Measurements from ENCODE around the gene LDLRAD3. TPM values are rescaled to one million over a fixed set of nuclear protein-coding genes. Genes with fewer than 3 reads are reported as not detected.
"Not testable (repeated sequence)": the region's sequence is repeated elsewhere in the genome, so short reads cannot be mapped to it uniquely, and the experiment has no call there.

LDLRAD3 gene
- total RNA-seq, 1 donor = 3.1 TPM

GRCh38 chr11:36009473-36009872, 65.6 kb downstream of the LDLRAD3 start:
- Histone ChIP-seq H3K4me1 (ENCODE audit: insufficient read depth, low read length) (peaks cover 6% of the 10 kb centered on the region), H3K27me3 (ENCODE audit: insufficient read depth, low read length) (no peaks in the 10 kb centered on the region), H3K4me3 (ENCODE audit: low read length) (no peak overlapping the region), H3K9me3 (ENCODE audit: low read depth, low read length) (no peaks in the 10 kb centered on the region)

DNA sequence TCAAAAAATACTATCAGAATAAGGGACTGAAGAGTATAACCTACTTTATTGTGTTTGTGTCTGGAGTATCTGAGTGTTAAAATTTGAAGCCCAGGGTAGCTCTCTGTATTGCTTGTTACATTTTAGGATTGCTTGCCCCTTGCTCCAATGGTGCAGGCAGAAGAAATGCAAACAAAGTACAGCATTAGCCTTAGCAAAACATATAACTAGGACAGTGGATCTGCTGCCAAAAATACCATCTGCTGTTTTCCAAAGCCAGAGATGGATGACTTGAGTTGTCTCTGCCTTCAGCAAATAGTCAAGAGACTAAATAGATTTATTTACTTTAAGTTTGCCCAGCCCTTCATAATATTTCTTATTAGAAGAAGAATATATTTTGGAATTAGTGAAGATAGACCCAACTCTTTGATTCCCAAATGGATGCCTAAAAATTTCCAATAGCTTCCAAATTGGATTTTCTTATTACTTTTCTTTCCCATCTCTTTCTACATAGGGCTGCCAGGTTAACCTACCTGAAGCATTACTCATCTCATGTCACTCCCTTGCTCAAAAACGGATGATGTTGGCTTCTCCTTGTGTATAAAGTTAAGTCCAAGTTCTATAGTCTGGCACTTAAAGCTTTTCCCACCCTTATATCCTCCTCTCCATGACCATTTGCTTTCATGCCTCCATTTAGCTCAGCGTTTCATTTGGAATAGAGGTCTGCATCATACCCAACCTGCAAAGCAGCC, 66.3 kb downstream of the LDLRAD3 start:
- no peaks in the 10 kb centered on the region for H3K9me3 ChIP-seq (ENCODE audit: low read depth, low read length)

DNA sequence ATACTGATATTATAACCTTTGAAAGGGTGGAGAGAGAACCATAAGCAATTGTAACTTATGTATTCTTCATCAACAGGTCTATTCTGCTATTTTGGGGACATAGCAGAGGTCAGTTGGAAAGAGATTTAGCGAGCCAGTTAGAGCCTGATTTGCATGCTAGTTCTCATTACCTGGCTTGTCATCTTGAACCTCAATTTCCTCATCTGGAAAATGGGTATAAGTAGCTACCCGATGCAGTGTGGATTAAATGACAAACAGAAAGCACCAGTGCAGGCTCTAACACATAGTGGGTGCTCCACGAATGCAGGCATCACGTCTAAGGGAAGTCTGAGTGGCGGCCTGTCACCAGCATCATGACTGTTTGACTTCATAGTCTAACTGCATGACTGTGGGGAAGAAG, 67.7 kb downstream of the LDLRAD3 start:
- H3K4me1 ChIP-seq (ENCODE audit: insufficient read depth, low read length) = peaks cover 11% of the 10 kb centered on the region
- H3K27me3 ChIP-seq (ENCODE audit: insufficient read depth, low read length) = no peaks in the 10 kb centered on the region
- no peaks in the 10 kb centered on the region for H3K9me3 ChIP-seq (ENCODE audit: low read depth, low read length)
- H3K4me3 ChIP-seq (ENCODE audit: low read length) = no peak overlapping the region

More for the DNA sequence above, 66.3 kb downstream of the LDLRAD3 start:
- Histone ChIP-seq H3K4me1 (ENCODE audit: insufficient read depth, low read length) (peaks cover 11% of the 10 kb centered on the region), H3K4me3 (ENCODE audit: low read length) (no peak overlapping the region), H3K27me3 (ENCODE audit: insufficient read depth, low read length) (no peaks in the 10 kb centered on the region)

DNA sequence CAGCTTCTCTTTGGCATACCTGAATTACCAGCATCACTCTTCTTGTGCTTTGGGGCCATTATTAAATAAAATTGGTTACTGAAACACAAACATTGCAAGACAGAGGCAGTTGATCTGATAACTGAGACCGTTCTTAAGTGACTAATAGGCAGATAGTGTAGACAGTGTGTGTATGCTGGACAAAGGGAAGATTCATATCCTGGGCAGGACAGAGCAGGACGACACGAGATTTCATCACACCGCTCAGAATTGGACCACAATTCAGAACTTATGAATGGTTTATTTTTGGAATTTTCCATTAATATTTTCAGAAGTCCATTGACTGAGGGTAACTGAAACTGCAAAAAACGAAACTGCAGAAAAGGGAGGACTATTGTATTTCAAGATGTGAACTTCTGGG, 68.6 kb downstream of the LDLRAD3 start:
- H3K9me3 ChIP-seq (ENCODE audit: low read depth, low read length) = no peaks in the 10 kb centered on the region
- peaks cover 11% of the 10 kb centered on the region for H3K4me1 ChIP-seq (ENCODE audit: insufficient read depth, low read length)
- no peaks in the 10 kb centered on the region for H3K27me3 ChIP-seq (ENCODE audit: insufficient read depth, low read length)
- H3K4me3 ChIP-seq (ENCODE audit: low read length) = no peak overlapping the region

- H3K4me1 ChIP-seq (ENCODE audit: insufficient read depth, low read length) = peaks cover 11% of the 10 kb centered on the region
- H3K4me3 ChIP-seq (ENCODE audit: low read length) = no peak overlapping the region
- no peaks in the 10 kb centered on the region for H3K27me3 ChIP-seq (ENCODE audit: insufficient read depth, low read length)
- H3K9me3 ChIP-seq (ENCODE audit: low read depth, low read length) = no peaks in the 10 kb centered on the region
Measured at GRCh38 chr11:36012979-36013378, 69.1 kb downstream of the LDLRAD3 start.

- peaks cover 11% of the 10 kb centered on the region for H3K4me1 ChIP-seq (ENCODE audit: insufficient read depth, low read length)
- H3K27me3 ChIP-seq (ENCODE audit: insufficient read depth, low read length); H3K4me3 ChIP-seq (ENCODE audit: low read length); H3K9me3 ChIP-seq (ENCODE audit: low read depth, low read length): not testable (repeated sequence)
Measured at GRCh38 chr11:36013446-36013845, 69.6 kb downstream of the LDLRAD3 start.

- H3K27me3 ChIP-seq (ENCODE audit: insufficient read depth, low read length) = no peaks in the 10 kb centered on the region
- no peak overlapping the region for H3K4me3 ChIP-seq (ENCODE audit: low read length)
- H3K9me3 ChIP-seq (ENCODE audit: low read depth, low read length) = no peaks in the 10 kb centered on the region
Measured at GRCh38 chr11:36013950-36014897, 70.4 kb downstream of the LDLRAD3 start.

GRCh38 chr11:36014898-36015665, 71.2 kb downstream of the LDLRAD3 start:
- Histone ChIP-seq H3K9me3 (ENCODE audit: low read depth, low read length) (no peaks in the 10 kb centered on the region), H3K4me1 (ENCODE audit: insufficient read depth, low read length) (peaks cover 11% of the 10 kb centered on the region), H3K4me3 (ENCODE audit: low read length) (no peak overlapping the region), H3K27me3 (ENCODE audit: insufficient read depth, low read length) (no peaks in the 10 kb centered on the region)

More at GRCh38 chr11:36013950-36014897, 70.4 kb downstream of the LDLRAD3 start:
- peaks cover 11% of the 10 kb centered on the region for H3K4me1 ChIP-seq (ENCODE audit: insufficient read depth, low read length)

DNA sequence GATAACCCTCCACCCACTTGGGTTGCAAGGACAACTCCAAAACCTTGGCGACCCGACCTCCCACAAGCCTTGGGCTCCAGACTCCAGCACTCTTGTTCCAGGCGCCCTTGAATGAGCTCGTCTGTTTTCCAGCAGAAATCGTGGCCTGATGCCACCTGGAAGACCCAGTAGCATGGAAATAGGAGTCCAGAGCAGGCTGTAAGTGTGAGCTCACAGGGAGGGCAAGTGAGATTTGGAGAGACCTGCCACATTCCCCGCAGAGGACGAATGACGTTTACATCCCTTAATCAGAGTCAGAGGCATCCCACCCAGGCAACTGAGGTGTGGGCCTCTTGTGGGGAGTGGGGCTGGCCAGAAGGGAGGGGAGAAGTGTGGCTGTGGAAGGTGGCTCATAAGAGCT, 71.9 kb downstream of the LDLRAD3 start:
- Histone ChIP-seq H3K9me3 (ENCODE audit: low read depth, low read length) (no peaks in the 10 kb centered on the region), H3K27me3 (ENCODE audit: insufficient read depth, low read length) (no peaks in the 10 kb centered on the region), H3K4me1 (ENCODE audit: insufficient read depth, low read length) (peaks cover 11% of the 10 kb centered on the region), H3K4me3 (ENCODE audit: low read length) (no peak overlapping the region)

GRCh38 chr11:36016263-36016662, 72.4 kb downstream of the LDLRAD3 start:
- Histone ChIP-seq H3K27me3 (ENCODE audit: insufficient read depth, low read length) (no peaks in the 10 kb centered on the region), H3K4me3 (ENCODE audit: low read length) (no peak overlapping the region), H3K9me3 (ENCODE audit: low read depth, low read length) (no peaks in the 10 kb centered on the region), H3K4me1 (ENCODE audit: insufficient read depth, low read length) (peaks cover 11% of the 10 kb centered on the region)

DNA sequence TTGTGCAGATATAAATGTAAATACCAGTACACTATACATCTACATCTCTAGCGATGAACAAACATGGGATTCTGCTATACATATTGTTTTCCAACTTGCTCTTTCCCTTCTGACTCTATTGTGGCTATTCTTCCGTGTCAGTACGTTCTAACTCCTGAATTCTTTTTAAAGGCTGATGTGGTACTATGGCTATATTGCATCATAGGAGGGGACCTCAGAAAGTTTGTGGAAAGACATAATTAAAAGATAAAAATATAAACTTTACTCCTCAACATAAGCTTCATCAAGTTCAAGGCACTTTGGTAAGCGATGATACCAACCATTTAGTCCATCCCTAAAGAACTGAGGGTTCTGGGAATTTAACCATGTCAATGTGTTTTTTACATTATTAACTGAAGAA, 72.8 kb downstream of the LDLRAD3 start:
- Histone ChIP-seq H3K9me3 (ENCODE audit: low read depth, low read length) (no peaks in the 10 kb centered on the region), H3K4me3 (ENCODE audit: low read length) (no peak overlapping the region), H3K27me3 (ENCODE audit: insufficient read depth, low read length) (no peaks in the 10 kb centered on the region), H3K4me1 (ENCODE audit: insufficient read depth, low read length) (peaks cover 11% of the 10 kb centered on the region)

GRCh38 chr11:36019005-36019596, 75.2 kb downstream of the LDLRAD3 start:
- Histone ChIP-seq H3K9me3 (ENCODE audit: low read depth, low read length) (no peaks in the 10 kb centered on the region), H3K27me3 (ENCODE audit: insufficient read depth, low read length) (no peaks in the 10 kb centered on the region), H3K4me3 (ENCODE audit: low read length) (no peak overlapping the region), H3K4me1 (ENCODE audit: insufficient read depth, low read length) (peaks cover 9% of the 10 kb centered on the region)

DNA sequence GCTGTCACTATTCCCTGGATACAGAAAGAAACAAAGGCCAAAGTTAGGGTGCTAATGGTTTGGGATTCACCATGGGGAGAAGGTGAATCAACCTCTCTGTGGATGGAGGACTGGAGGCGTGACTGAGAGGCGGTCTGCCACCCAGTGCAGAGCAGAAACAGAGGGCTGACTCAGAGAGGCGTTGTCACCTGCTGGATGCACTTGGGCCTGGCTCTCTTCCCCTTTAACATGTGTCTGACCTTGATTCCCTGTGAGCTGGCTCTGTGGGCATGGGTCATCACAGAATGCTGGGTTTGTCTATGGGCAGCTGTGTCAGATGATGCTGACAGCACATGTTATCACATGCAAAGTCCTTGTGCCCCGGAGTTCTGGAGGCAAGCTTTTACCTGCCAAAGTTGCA, 75.9 kb downstream of the LDLRAD3 start:
- H3K4me3 ChIP-seq (ENCODE audit: low read length) = no peak overlapping the region
- peaks cover 3% of the 10 kb centered on the region for H3K4me1 ChIP-seq (ENCODE audit: insufficient read depth, low read length)
- no peaks in the 10 kb centered on the region for H3K27me3 ChIP-seq (ENCODE audit: insufficient read depth, low read length)
- no peaks in the 10 kb centered on the region for H3K9me3 ChIP-seq (ENCODE audit: low read depth, low read length)

GRCh38 chr11:36022882-36023281, 79.0 kb downstream of the LDLRAD3 start:
- no peak overlapping the region for H3K4me3 ChIP-seq (ENCODE audit: low read length)
- no peaks in the 10 kb centered on the region for H3K4me1 ChIP-seq (ENCODE audit: insufficient read depth, low read length)
- H3K9me3 ChIP-seq (ENCODE audit: low read depth, low read length) = no peaks in the 10 kb centered on the region
- H3K27me3 ChIP-seq (ENCODE audit: insufficient read depth, low read length) = no peaks in the 10 kb centered on the region

Measured in mononuclear cell (primary cell).